A549 treated with DMSO at 1 μM for 4 hours (cell line): ENCODE measurements around the gene PPIP5K1. TPM values are rescaled to one million over a fixed set of nuclear protein-coding genes. Genes with fewer than 3 reads are reported as not detected.

Experiments
- total RNA-seq: library from RNA; stranded (reverse); fragments of 200-300 nt; extraction: Qiagen RNA extraction; gene quantifications from 5 replicates; pipeline ENCODE4 v1.2.3, GENCODE V29; 2022; ENCODE audit warnings: low read depth

PPIP5K1 gene
- 5.3 to 8.8 TPM (median 7.2 TPM) in 5 replicates for total RNA-seq

GRCh38 chr15:43589778-43590466 lies at the start of gene PPIP5K1:
Gene PPIP5K1 (minus strand): TSS chr15:43590208. CDS start chr15:43584504, 5,704 bp downstream.

GRCh38 chr15:43618700-43619099 lies 28.7 kb upstream of the PPIP5K1 start, which contains the start of gene STRC:
Gene STRC (minus strand): TSS chr15:43618800. CDS start chr15:43618722, 78 bp downstream.

GRCh38 chr15:43593328-43594190 lies 3.6 kb upstream of the PPIP5K1 start, which contains the start of gene CKMT1B:
Gene CKMT1B (plus strand): TSS chr15:43594027. CDS start chr15:43594219, 192 bp downstream.

GRCh38 chr15:43517354-43518196 lies 72.4 kb downstream of the PPIP5K1 start, which contains the start of gene MAP1A:
Gene MAP1A (plus strand): TSS chr15:43517608. CDS start chr15:43521474, 3,866 bp downstream.

GRCh38 chr15:43492673-43493601 lies 97.1 kb downstream of the PPIP5K1 start, which contains the start of gene TP53BP1:
Gene TP53BP1 (minus strand): TSS chr15:43493156. CDS start chr15:43493043, 113 bp downstream.

Other genes starting within 250 kb of the PPIP5K1 start
- 9.9 to 13.0 TPM (median 11.2 TPM) in 5 replicates for gene ZSCAN29, start 219.2 kb downstream of the PPIP5K1 start, total RNA-seq
- 4.0 to 8.1 TPM (median 6.3 TPM) in 5 replicates for gene TUBGCP4, start 219.1 kb downstream of the PPIP5K1 start, total RNA-seq
- gene TP53BP1, start 97.1 kb downstream of the PPIP5K1 start, total RNA-seq = 16.5 to 23.1 TPM (median 21.9 TPM) in 5 replicates
- 0.75 to 0.99 TPM (median 0.84 TPM) in 5 replicates for gene MAP1A, start 72.6 kb downstream of the PPIP5K1 start, total RNA-seq
- 2.5 to 4.8 TPM (median 4.2 TPM) in 5 replicates for gene CKMT1B, start 3.8 kb upstream of the PPIP5K1 start, total RNA-seq
- 0.02 to 0.23 TPM (median 0.09 TPM) in 5 replicates for gene STRC, start 28.6 kb upstream of the PPIP5K1 start, total RNA-seq
- 0.36 to 1.9 TPM (median 0.69 TPM) in 5 replicates for gene CATSPER2, start 58.6 kb upstream of the PPIP5K1 start, total RNA-seq
- 2.2 to 3.1 TPM (median 2.7 TPM) in 5 replicates for gene CKMT1A, start 103.7 kb upstream of the PPIP5K1 start, total RNA-seq
- 269 to 374 TPM (median 348 TPM) in 5 replicates for gene PDIA3, start 156.2 kb upstream of the PPIP5K1 start, total RNA-seq
- gene ELL3, start 186.8 kb upstream of the PPIP5K1 start, total RNA-seq = 0.77 to 1.8 TPM (median 1.6 TPM) in 5 replicates
- gene SERF2, start 202.1 kb upstream of the PPIP5K1 start, total RNA-seq = 471 to 668 TPM (median 637 TPM) in 5 replicates
- gene SERINC4, start 210.0 kb upstream of the PPIP5K1 start, total RNA-seq = 0.06 to 0.23 TPM (median 0.12 TPM) in 4 of 5 replicates, not detected in the other
- 3.5 to 12.8 TPM (median 5.2 TPM) in 5 replicates for gene HYPK, start 210.4 kb upstream of the PPIP5K1 start, total RNA-seq
- gene MFAP1, start 234.5 kb upstream of the PPIP5K1 start, total RNA-seq = 25.7 to 28.2 TPM (median 27.4 TPM) in 5 replicates
- gene WDR76, start 236.8 kb upstream of the PPIP5K1 start, total RNA-seq = 12.4 to 16.3 TPM (median 14.4 TPM) in 5 replicates